ENCODE results near the gene PGLYRP4.
"Not testable (repeated sequence)": the region's sequence is repeated elsewhere in the genome, so short reads cannot be mapped to it uniquely, and the experiment has no call there.

Gene PGLYRP4

GRCh38 chr1:153336650-153337049 is 12.0 kb downstream of the PGLYRP4 start:
- no peak for DNase-seq

GRCh38 chr1:153333902-153334301 is 14.7 kb downstream of the PGLYRP4 start:
- no peak for DNase-seq

GRCh38 chr1:153324912-153325311 is 23.7 kb downstream of the PGLYRP4 start:
- no peak for DNase-seq

GRCh38 chr1:153322568-153322967 is 26.1 kb downstream of the PGLYRP4 start:
- DNase-seq: no peak

- DNase-seq: not testable (repeated sequence)
Measured at GRCh38 chr1:153318145-153318544, 30.5 kb downstream of the PGLYRP4 start.

GRCh38 chr1:153316013-153316412 is 32.6 kb downstream of the PGLYRP4 start:
- DNase-seq: not testable (repeated sequence)

- DNase-seq: not testable (repeated sequence)
Measured at GRCh38 chr1:153314388-153314787, 34.3 kb downstream of the PGLYRP4 start.

- no peak for DNase-seq
Measured at GRCh38 chr1:153313288-153313687, 35.4 kb downstream of the PGLYRP4 start.

GRCh38 chr1:153312570-153313186 is 36.0 kb downstream of the PGLYRP4 start, which contains the start of gene PGLYRP3:
PGLYRP3 (minus strand) TSS chr1:153312952; CDS start chr1:153310665, 2,287 bp downstream.
- no peak for DNase-seq

GRCh38 chr1:153310526-153310925 is 38.1 kb downstream of the PGLYRP4 start:
- DNase-seq: no peak

GRCh38 chr1:153309441-153309840 is 39.2 kb downstream of the PGLYRP4 start:
- no peak for DNase-seq

- DNase-seq: no peak
Measured at GRCh38 chr1:153308540-153308939, 40.1 kb downstream of the PGLYRP4 start.

GRCh38 chr1:153307221-153307600 is 41.4 kb downstream of the PGLYRP4 start:
- DNase-seq: no peak

- DNase-seq: no peak
Measured at GRCh38 chr1:153306303-153307220, 42.1 kb downstream of the PGLYRP4 start.

GRCh38 chr1:153305682-153306081 is 43.0 kb downstream of the PGLYRP4 start:
- DNase-seq: no peak

- DNase-seq: no peak
Measured at GRCh38 chr1:153302308-153302707, 46.3 kb downstream of the PGLYRP4 start.

GRCh38 chr1:153293851-153294250 is 54.8 kb downstream of the PGLYRP4 start:
- DNase-seq: no peak

- DNase-seq: no peak
Measured at GRCh38 chr1:153293480-153293775, 55.2 kb downstream of the PGLYRP4 start.

- no peak for DNase-seq
Measured at GRCh38 chr1:153292740-153293479, 55.7 kb downstream of the PGLYRP4 start.

- DNase-seq: no peak
Measured at GRCh38 chr1:153292185-153292584, 56.5 kb downstream of the PGLYRP4 start.

- no peak for DNase-seq
Measured at GRCh38 chr1:153291514-153291913, 57.1 kb downstream of the PGLYRP4 start.

- no peak for DNase-seq
Measured at GRCh38 chr1:153288634-153289275, 59.9 kb downstream of the PGLYRP4 start.
